ENCODE data around the gene GJB2. TPM values are rescaled to one million over a fixed set of nuclear protein-coding genes. Genes with fewer than 3 reads are reported as not detected.

Gene GJB2
- total RNA-seq, 4 donors from 2014 or later = 0.46 to 3.1 (median 1.4) TPM

- no peak overlapping the region for H3K27ac ChIP-seq
- no peaks in the 10 kb centered on the region for H3K27me3 ChIP-seq
- 55 to 78% methylated on average over 28 to 42 of the region's 84 CpGs for WGBS, 2 donors
- no peak for DNase-seq
- H3K9me3 ChIP-seq = no peaks in the 10 kb centered on the region
- peaks cover 0 to 7% of the 10 kb centered on the region in 2 donors for H3K4me1 ChIP-seq
- H3K36me3 ChIP-seq = no peaks in the 10 kb centered on the region
- TF ChIP-seq POLR2A (IDR thresholded peaks at IDR 0.05) = no peak
- no peak for TF ChIP-seq CTCF (IDR thresholded peaks at IDR 0.05)
- no peak overlapping the region for H3K4me3 ChIP-seq (replicated peaks in 1 of 3)
- intact Hi-C loops (cut with DNase I) = no loop called here
Measured at GRCh38 chr13:20142023-20142926, 50.5 kb downstream of the GJB2 start.

GRCh38 chr13:20141238-20142022, 51.3 kb downstream of the GJB2 start:
- intact Hi-C loops (cut with DNase I) = no loop called here
- Histone ChIP-seq H3K4me3 (replicated peaks in 1 of 3) (no peak overlapping the region), H3K27me3 (no peaks in the 10 kb centered on the region), H3K9me3 (no peaks in the 10 kb centered on the region), H3K4me1 (peaks cover 0 to 7% of the 10 kb centered on the region in 2 donors), H3K27ac (no peak overlapping the region), H3K36me3 (no peaks in the 10 kb centered on the region)
- TF ChIP-seq POLR2A (IDR thresholded peaks at IDR 0.05) = no peak
- no peak for TF ChIP-seq CTCF (IDR thresholded peaks at IDR 0.05)
- 68 to 79% methylated on average over 10 to 14 of the region's 14 CpGs for WGBS, 2 donors
- no peak for DNase-seq

- Histone ChIP-seq H3K4me1 (peaks cover 0 to 7% of the 10 kb centered on the region in 2 donors), H3K27me3 (no peaks in the 10 kb centered on the region), H3K4me3 (replicated peaks in 1 of 3) (no peak overlapping the region), H3K27ac (no peak overlapping the region), H3K36me3 (no peaks in the 10 kb centered on the region), H3K9me3 (no peaks in the 10 kb centered on the region)
- intact Hi-C loops (cut with DNase I) = no loop called here
- TF ChIP-seq CTCF (IDR thresholded peaks at IDR 0.05) (no peak), POLR2A (IDR thresholded peaks at IDR 0.05) (no peak)
- DNase-seq = no peak
- WGBS, 2 donors = 80 to 84% methylated on average over 4 of the region's 4 CpGs
Measured at GRCh38 chr13:20140487-20140886, 52.3 kb downstream of the GJB2 start.

- WGBS, 2 donors = 73 to 80% methylated on average over 2 of the region's 2 CpGs
- H3K9me3 ChIP-seq = no peaks in the 10 kb centered on the region
- no peaks in the 10 kb centered on the region for H3K36me3 ChIP-seq
- TF ChIP-seq CTCF (IDR thresholded peaks at IDR 0.05) = no peak
- TF ChIP-seq POLR2A (IDR thresholded peaks at IDR 0.05) = no peak
- no peak overlapping the region for H3K27ac ChIP-seq
- no peaks in the 10 kb centered on the region for H3K27me3 ChIP-seq
- intact Hi-C loops (cut with DNase I) = no loop called here
- H3K4me3 ChIP-seq (replicated peaks in 1 of 3) = no peak overlapping the region
- peaks cover 0 to 7% of the 10 kb centered on the region in 2 donors for H3K4me1 ChIP-seq
- DNase-seq = no peak
Measured at GRCh38 chr13:20137875-20138274, 54.9 kb downstream of the GJB2 start.

Other genes starting within 250 kb of the GJB2 start
- gene ZMYM2, start 234.2 kb downstream of the GJB2 start, total RNA-seq = 100 to 1,000 TPM; 100 to 154 (median 117) TPM
- under 1 TPM; 0.11 to 0.54 (median 0.41) TPM for gene GJA3, start 31.9 kb downstream of the GJB2 start, total RNA-seq
- gene GJB6, start 39.4 kb upstream of the GJB2 start, total RNA-seq = 1 to 10 TPM in 3 of 4 donors, under 1 TPM in 1; 0.54 to 4.3 (median 1.7) TPM